Measurements from ENCODE around the gene GORASP2.

The GORASP2 gene

GRCh38 chr2:171008550-171009205 lies 79.6 kb downstream of the GORASP2 start:
- no peak for DNase-seq

DNA sequence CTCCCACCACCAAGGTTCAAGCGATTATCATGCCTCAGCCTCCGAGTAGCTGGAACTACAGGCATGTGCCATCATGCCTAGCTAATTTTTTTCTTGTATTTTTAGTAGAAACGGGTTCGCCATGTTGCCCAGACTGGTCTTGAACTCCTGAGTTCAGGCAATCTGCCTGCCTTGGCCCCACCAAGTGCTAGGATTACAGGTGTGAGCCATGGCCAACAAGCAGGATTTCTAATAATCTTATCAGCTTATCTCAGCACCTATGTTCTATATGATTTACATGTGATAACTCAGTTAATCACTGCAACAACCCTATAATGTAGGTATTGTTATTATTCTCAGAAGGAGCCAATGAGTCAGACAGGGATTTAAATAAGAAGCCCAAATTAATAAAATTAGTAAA lies 80.3 kb downstream of the GORASP2 start:
- no peak for DNase-seq

DNA sequence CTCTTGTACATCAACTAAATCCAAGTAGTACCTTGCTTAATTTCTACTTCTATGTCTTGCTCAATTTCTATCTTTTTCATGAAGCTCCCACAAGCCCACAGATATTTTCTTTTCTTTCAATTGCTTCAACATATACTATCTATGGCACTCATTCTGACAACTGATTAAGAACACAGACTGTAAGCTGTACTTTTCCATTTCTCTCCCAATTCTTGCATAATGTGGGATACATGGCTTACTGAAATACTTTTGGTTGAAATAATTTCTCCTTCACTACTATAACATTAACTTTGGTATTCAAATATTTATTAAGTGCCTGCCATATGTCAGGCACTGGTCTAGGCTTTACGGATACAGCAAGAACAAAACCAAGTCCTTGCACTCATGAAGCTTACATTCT lies 84.8 kb downstream of the GORASP2 start:
- no peak for DNase-seq

DNA sequence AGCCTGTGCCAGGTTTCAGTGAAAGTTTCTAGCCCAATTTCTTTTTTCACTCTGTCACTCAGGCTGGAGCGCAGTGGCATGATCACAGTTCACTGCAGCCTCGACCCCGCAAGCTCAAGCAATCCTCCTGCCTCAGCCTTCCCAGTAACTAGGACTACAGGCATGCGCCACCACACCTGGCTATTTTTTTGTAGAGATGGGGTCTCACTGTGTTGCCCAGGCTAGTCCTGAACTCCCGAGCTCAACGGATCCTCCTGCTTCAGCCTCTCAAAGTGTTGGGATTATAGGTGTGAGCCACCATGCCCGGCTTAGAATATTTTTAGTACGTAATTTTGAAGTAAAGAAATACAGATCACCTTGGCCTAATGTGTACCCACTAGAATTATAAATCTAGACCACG lies 87.1 kb downstream of the GORASP2 start:
- DNase-seq = no peak

Data from femur (tissue), 1 donor.